K562 (cell line): Measurements from ENCODE around the gene SNX10. TPM values are rescaled to one million over a fixed set of nuclear protein-coding genes. Genes with fewer than 3 reads are reported as not detected.

ENCODE experiments used
- CSDE1 ChIP-seq, 2 experiments: fragments of 450-650 bp; IDR thresholded peaks; 2 replicates each; pipeline ENCODE4 v1.6.1; 2016; ENCODE audit warnings: mild to moderate bottlenecking in 1 of 2
- CUX1 ChIP-seq: fragments of 200-800 bp; sonication (Bioruptor generic); IDR thresholded peaks from 2 replicates; pipeline ENCODE4 v1.6.1; 2016; ENCODE audit warnings: missing genetic modification characterization, missing compliant biosample characterization
- CXXC5 ChIP-seq: fragments of 250-450 bp; sonication (Bioruptor Pico); IDR thresholded peaks from 2 replicates; pipeline ENCODE4 v1.8.0; 2022; ENCODE audit warnings: inconsistent platforms, mild to moderate bottlenecking, moderate library complexity
- HDAC3 ChIP-seq: fragments of 450-650 bp; IDR thresholded peaks from 2 replicates; pipeline ENCODE4 v1.6.1; 2018; ENCODE audit warnings: borderline replicate concordance, mild to moderate bottlenecking, moderate library complexity; ENCODE audit not compliant: partially characterized antibody
- ID3 ChIP-seq, 2 experiments: fragments of 250-450 bp in 1 of 2; fragments of 450-650 bp in 1 of 2; sonication (Bioruptor Pico) in 1 of 2; IDR thresholded peaks; 2 replicates each; pipeline versions ENCODE4 v1.6.1 to v1.8.0; 2016 to 2021; ENCODE audit warnings: mild to moderate bottlenecking in 2 of 2, moderate library complexity in 2 of 2, missing compliant biosample characterization in 1 of 2, missing genetic modification characterization in 1 of 2
- MLX ChIP-seq, 2 experiments: fragments of 450-650 bp in 1 of 2; sonication (generic) in 1 of 2; formaldehyde crosslinking; conservative IDR thresholded peaks; 2 replicates each; pipeline versions ENCODE4 v1.4.0 to v1.8.1; 2020 to 2022; ENCODE audit warnings: mild to moderate bottlenecking in 1 of 2, missing genetic modification reagents in 1 of 2
- NEUROD1 ChIP-seq: fragments of 150-350 bp; IDR thresholded peaks from 2 replicates; pipeline ENCODE4 v1.6.1; 2014; ENCODE audit warnings: borderline replicate concordance, low read length, low read depth; ENCODE audit not compliant: partially characterized antibody
- OTX1 ChIP-seq: fragments of 450-650 bp; formaldehyde crosslinking; IDR thresholded peaks from 2 replicates; pipeline ENCODE4 v1.4.0; 2022; ENCODE audit warnings: mild to moderate bottlenecking
- TSHZ1 ChIP-seq: fragments of 250-450 bp; sonication (Bioruptor Pico); IDR thresholded peaks from 2 replicates; pipeline ENCODE4 v1.4.0; 2020; ENCODE audit warnings: mild to moderate bottlenecking, moderate library complexity
- ZNF121 ChIP-seq: sonication (generic); formaldehyde crosslinking; conservative IDR thresholded peaks from 2 replicates; pipeline ENCODE4 v1.8.0; 2022; ENCODE audit warnings: missing genetic modification reagents
- ZNF224 ChIP-seq: sonication (generic); formaldehyde crosslinking; IDR thresholded peaks from 2 replicates; pipeline ENCODE4 v1.8.0; 2022; ENCODE audit warnings: mild to moderate bottlenecking, missing genetic modification reagents
- ZNF253 ChIP-seq: fragments of 250-450 bp; sonication (Bioruptor Pico); conservative IDR thresholded peaks from 2 replicates; pipeline ENCODE4 v1.6.1; 2021; ENCODE audit warnings: mild to moderate bottlenecking
- ZNF282 ChIP-seq: sonication (generic); formaldehyde crosslinking; IDR thresholded peaks from 2 replicates; pipeline ENCODE4 v1.8.1; 2023; ENCODE audit warnings: missing genetic modification reagents
- ZNF445 ChIP-seq: fragments of 250-450 bp; sonication (Bioruptor Pico); IDR thresholded peaks from 2 replicates; pipeline ENCODE4 v1.4.0; 2020; ENCODE audit warnings: low read depth, mild to moderate bottlenecking, moderate library complexity
- polyA plus RNA-seq, 8 experiments: library from polyadenylated mRNA; depleted of rRNA in 4 of 8; stranded (reverse) in 5 of 8; unstranded in 3 of 8; fragments of >200 nt; fragmentation: Nextera tagmentation in 2 of 8; fragmentation: Illumina TruSeq in 1 of 8; extraction: Ambion mirVana in 2 of 8; extraction: Trizol in 1 of 8; gene quantifications; 2 replicates each; pipeline versions ENCODE4 v1.2.1 to v1.2.3, GENCODE V29; 2011 to 2014; ENCODE audit warnings: inconsistent platforms in 1 of 8, missing spikeins in 1 of 8
- total RNA-seq, 7 experiments: library from RNA; depleted of rRNA in 6 of 7; stranded (reverse); fragments of >200 nt in 6 of 7; fragmentation: Illumina TruSeq in 2 of 7; extraction: Trizol in 2 of 7; gene quantifications; 2 replicates each; pipeline versions ENCODE4 v1.2.1 to v1.2.3, GENCODE V29; 2011 to 2021; ENCODE audit warnings: low replicate concordance in 1 of 7

SNX10 gene
- total and polyA plus RNA-seq, 9 of the 15 experiments (the other 6 are each of a cell fraction or from before 2014, with no cell fraction given), result 6.9 to 16.5 (median 11.5) TPM

GRCh38 chr7:26398756-26399509, 107.3 kb downstream of the SNX10 start (continued):
- TF ChIP-seq CUX1 (peak; percentile 65; the same call in 1 of the 2 replicates), ZNF445 (no peak), ZNF121 (no peak), ZNF253 (CRISPR knock-in tag) (no peak), ID3 (CRISPR knock-in tag; IDR thresholded peaks at IDR 0.05) (no peak), ID3 (tag; IDR thresholded peaks at IDR 0.05) (no peak), CXXC5 (peak; percentile 71), ZNF282 (CRISPR knock-in tag) (no peak), ZNF224 (CRISPR knock-in tag) (no peak), HDAC3 (no peak), NEUROD1 (no peak), TSHZ1 (CRISPR knock-in tag) (no peak), CSDE1 (IDR thresholded peaks at IDR 0.05) (no peak), OTX1 (no peak), MLX (CRISPR knock-in tag; conservative IDR thresholded peaks at IDR 0.05) (no peak)
